Activated T-helper 1 cell treated with anti-CD3 and anti-CD28 coated beads, Interleukin-2, amount 50 U/mL, for 16 hours (primary cell): ENCODE results near the gene KAT5.
A peak's percentile ranks its signal among the peaks of the same experiment; 100 is the strongest.
"Not testable (repeated sequence)": the region's sequence is repeated elsewhere in the genome, so short reads cannot be mapped to it uniquely, and the experiment has no call there.

Experiments
- DNase-seq, 2 donors: peaks; one replicate each; pipeline ENCODE4 v3.0.0-alpha.2; 2020; ENCODE audit warnings: low read depth in 1 of 2, low spot score in 1 of 2

KAT5 gene

GRCh38 chr11:65708451-65708850 is 3.6 kb upstream of the KAT5 start:
- no peak for DNase-seq

- DNase-seq: no peak
Measured at GRCh38 chr11:65709661-65710060, 2.4 kb upstream of the KAT5 start.

- DNase-seq: no peak
Measured at GRCh38 chr11:65710421-65710820, 1.6 kb upstream of the KAT5 start.

- DNase-seq: no peak
Measured at GRCh38 chr11:65712633-65713076, 603 bp downstream of the KAT5 start.

GRCh38 chr11:65713212-65713969 is 1.3 kb downstream of the KAT5 start:
- DNase-seq: no peak

- no peak for DNase-seq
Measured at GRCh38 chr11:65714433-65714832, 2.4 kb downstream of the KAT5 start.

- no peak for DNase-seq
Measured at GRCh38 chr11:65716302-65716701, 4.2 kb downstream of the KAT5 start.

- DNase-seq: no peak
Measured at GRCh38 chr11:65716774-65717405, 4.8 kb downstream of the KAT5 start.

- DNase-seq: no peak
Measured at GRCh38 chr11:65717906-65718305, 5.9 kb downstream of the KAT5 start.

- DNase-seq: no peak
Measured at GRCh38 chr11:65718531-65718930, 6.5 kb downstream of the KAT5 start.

- DNase-seq: no peak
Measured at GRCh38 chr11:65718964-65719492, 7.0 kb downstream of the KAT5 start.

GRCh38 chr11:65719871-65720210 is 7.8 kb downstream of the KAT5 start:
- no peak for DNase-seq

- DNase-seq: peak; percentile 55 to 62
Measured at GRCh38 chr11:65720211-65720934, 8.3 kb downstream of the KAT5 start, which contains the start of gene RNASEH2C. Gene RNASEH2C (minus strand): TSS chr11:65720798. CDS start chr11:65720758, 40 bp downstream.

- no peak for DNase-seq
Measured at GRCh38 chr11:65722261-65722660, 10.2 kb downstream of the KAT5 start.

- DNase-seq: no peak
Measured at GRCh38 chr11:65726660-65727059, 14.6 kb downstream of the KAT5 start.

- DNase-seq: no peak
Measured at GRCh38 chr11:65727865-65728264, 15.8 kb downstream of the KAT5 start.

GRCh38 chr11:65730461-65730860 is 18.4 kb downstream of the KAT5 start:
- no peak for DNase-seq

- DNase-seq: not testable (repeated sequence)
Measured at GRCh38 chr11:65735111-65735510, 23.1 kb downstream of the KAT5 start.

GRCh38 chr11:65736810-65737209 is 24.8 kb downstream of the KAT5 start:
- no peak for DNase-seq

- no peak for DNase-seq
Measured at GRCh38 chr11:65739022-65739421, 27.0 kb downstream of the KAT5 start.

- no peak for DNase-seq
Measured at GRCh38 chr11:65741185-65741584, 29.1 kb downstream of the KAT5 start.

- DNase-seq: no peak
Measured at GRCh38 chr11:65742353-65742752, 30.3 kb downstream of the KAT5 start.
